ENCODE results near the gene POU6F2.

The POU6F2 gene

GRCh38 chr7:38951213-38951612, 26.5 kb upstream of the POU6F2 start:
- Histone ChIP-seq H3K4me3 (ENCODE audit: low read length) (no peak overlapping the region), H3K27ac (ENCODE audit: low read length) (no peak overlapping the region), H3K9ac (ENCODE audit: low read length) (no peak overlapping the region), H3K36me3 (replicated peaks; ENCODE audit: insufficient read depth, low read length) (no peaks in the 10 kb centered on the region), H3K9me2 (replicated peaks; ENCODE audit: insufficient read depth, low read length) (no peaks in the 10 kb centered on the region), H3K79me2 (ENCODE audit: low read length) (no peaks in the 10 kb centered on the region), H2AFZ (ENCODE audit: low read length) (no peak overlapping the region), H3K4me2 (ENCODE audit: low read depth, low read length) (no peak overlapping the region), H3K4me1 (ENCODE audit: low read length) (no peaks in the 10 kb centered on the region), H3K9me3 (replicated peaks; ENCODE audit: insufficient read depth, low read length) (no peaks in the 10 kb centered on the region), H3F3A (ENCODE audit: insufficient read depth, low read length) (no peaks in the 10 kb centered on the region), H4K20me1 (ENCODE audit: insufficient read depth, low read length) (no peaks in the 10 kb centered on the region), H3K27me3 (replicated peaks; ENCODE audit: insufficient read depth, low read length) (no peaks in the 10 kb centered on the region)
- no peak for DNase-seq
- no peak for TF ChIP-seq EZH2phosphoT487 (IDR thresholded peaks at IDR 0.05; ENCODE audit: low read length)
- no peak for TF ChIP-seq EZH2 (optimal IDR thresholded peaks at IDR 0.05; ENCODE audit: low read depth, low read length)
- no peak for TF ChIP-seq CTCF (IDR thresholded peaks at IDR 0.05; ENCODE audit: low read length)

GRCh38 chr7:38953227-38953626, 24.5 kb upstream of the POU6F2 start:
- DNase-seq: no peak
- Histone ChIP-seq H3K4me1 (ENCODE audit: low read length) (no peaks in the 10 kb centered on the region), H3F3A (ENCODE audit: insufficient read depth, low read length) (no peaks in the 10 kb centered on the region), H3K27me3 (replicated peaks; ENCODE audit: insufficient read depth, low read length) (no peaks in the 10 kb centered on the region), H3K9ac (ENCODE audit: low read length) (no peak overlapping the region), H3K4me3 (ENCODE audit: low read length) (no peak overlapping the region), H3K9me3 (replicated peaks; ENCODE audit: insufficient read depth, low read length) (no peaks in the 10 kb centered on the region), H3K4me2 (ENCODE audit: low read depth, low read length) (no peak overlapping the region), H2AFZ (ENCODE audit: low read length) (no peak overlapping the region), H3K79me2 (ENCODE audit: low read length) (no peaks in the 10 kb centered on the region), H4K20me1 (ENCODE audit: insufficient read depth, low read length) (no peaks in the 10 kb centered on the region), H3K9me2 (replicated peaks; ENCODE audit: insufficient read depth, low read length) (no peaks in the 10 kb centered on the region), H3K27ac (ENCODE audit: low read length) (no peak overlapping the region), H3K36me3 (replicated peaks; ENCODE audit: insufficient read depth, low read length) (no peaks in the 10 kb centered on the region)
- no peak for TF ChIP-seq CTCF (IDR thresholded peaks at IDR 0.05; ENCODE audit: low read length)

- Histone ChIP-seq H2AFZ (ENCODE audit: low read length) (no peak overlapping the region), H3K9me3 (replicated peaks; ENCODE audit: insufficient read depth, low read length) (no peaks in the 10 kb centered on the region), H4K20me1 (ENCODE audit: insufficient read depth, low read length) (no peaks in the 10 kb centered on the region), H3K4me2 (ENCODE audit: low read depth, low read length) (no peak overlapping the region), H3K36me3 (replicated peaks; ENCODE audit: insufficient read depth, low read length) (no peaks in the 10 kb centered on the region), H3K4me1 (ENCODE audit: low read length) (no peaks in the 10 kb centered on the region), H3K27ac (ENCODE audit: low read length) (no peak overlapping the region), H3K9ac (ENCODE audit: low read length) (no peak overlapping the region), H3F3A (ENCODE audit: insufficient read depth, low read length) (no peaks in the 10 kb centered on the region), H3K79me2 (ENCODE audit: low read length) (no peaks in the 10 kb centered on the region), H3K4me3 (ENCODE audit: low read length) (no peak overlapping the region), H3K9me2 (replicated peaks; ENCODE audit: insufficient read depth, low read length) (no peaks in the 10 kb centered on the region), H3K27me3 (replicated peaks; ENCODE audit: insufficient read depth, low read length) (no peaks in the 10 kb centered on the region)
- TF ChIP-seq EZH2phosphoT487 (IDR thresholded peaks at IDR 0.05; ENCODE audit: low read length) (no peak), CTCF (IDR thresholded peaks at IDR 0.05; ENCODE audit: low read length) (no peak), EZH2 (optimal IDR thresholded peaks at IDR 0.05; ENCODE audit: low read depth, low read length) (no peak)
- DNase-seq: no peak
Measured at GRCh38 chr7:38953971-38954370, 23.7 kb upstream of the POU6F2 start.

GRCh38 chr7:38955892-38956291, 21.8 kb upstream of the POU6F2 start:
- no peak for TF ChIP-seq EZH2phosphoT487 (IDR thresholded peaks at IDR 0.05; ENCODE audit: low read length)
- no peak for TF ChIP-seq EZH2 (optimal IDR thresholded peaks at IDR 0.05; ENCODE audit: low read depth, low read length)
- no peak for TF ChIP-seq CTCF (IDR thresholded peaks at IDR 0.05; ENCODE audit: low read length)
- Histone ChIP-seq H3K4me1 (ENCODE audit: low read length) (no peaks in the 10 kb centered on the region), H4K20me1 (ENCODE audit: insufficient read depth, low read length) (no peaks in the 10 kb centered on the region), H3K27ac (ENCODE audit: low read length) (no peak overlapping the region), H2AFZ (ENCODE audit: low read length) (no peak overlapping the region), H3K36me3 (replicated peaks; ENCODE audit: insufficient read depth, low read length) (no peaks in the 10 kb centered on the region), H3K27me3 (replicated peaks; ENCODE audit: insufficient read depth, low read length) (no peaks in the 10 kb centered on the region), H3K4me2 (ENCODE audit: low read depth, low read length) (no peak overlapping the region), H3K79me2 (ENCODE audit: low read length) (no peaks in the 10 kb centered on the region), H3K9ac (ENCODE audit: low read length) (no peak overlapping the region), H3K9me3 (replicated peaks; ENCODE audit: insufficient read depth, low read length) (no peaks in the 10 kb centered on the region), H3K9me2 (replicated peaks; ENCODE audit: insufficient read depth, low read length) (no peaks in the 10 kb centered on the region), H3K4me3 (ENCODE audit: low read length) (no peak overlapping the region), H3F3A (ENCODE audit: insufficient read depth, low read length) (no peaks in the 10 kb centered on the region)
- no peak for DNase-seq
